ENCODE results near the gene RAPGEF5. TPM values are rescaled to one million over a fixed set of nuclear protein-coding genes. Genes with fewer than 3 reads are reported as not detected.

The RAPGEF5 gene
- total RNA-seq, 1 experiment from 2014 or later: 13.3 TPM

DNA sequence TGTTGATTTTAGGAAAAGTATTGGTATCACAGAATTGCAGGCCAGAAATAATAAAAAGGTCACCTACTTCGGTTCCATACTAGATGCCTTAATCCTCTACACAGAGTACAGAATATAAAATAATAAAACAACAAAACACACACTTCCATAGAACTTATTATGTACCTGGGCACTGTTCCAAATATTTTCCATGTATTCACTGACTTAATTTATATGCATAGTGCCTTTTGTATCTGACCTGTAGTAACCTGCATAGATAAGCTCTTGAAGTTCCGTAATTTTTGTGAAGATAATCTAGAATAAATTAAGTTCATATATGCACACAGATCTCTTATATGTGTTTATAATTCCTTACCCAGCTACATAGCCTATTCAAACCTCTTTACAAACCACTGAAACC, 78.3 kb downstream of the RAPGEF5 start:
- no peaks in the 10 kb centered on the region for H3K4me1 Mint-ChIP-seq
- no peak for TF ChIP-seq CTCF (conservative IDR thresholded peaks at IDR 0.05)

More for the DNA sequence above, 78.3 kb downstream of the RAPGEF5 start:
- Histone ChIP-seq H4K91ac (ENCODE audit: insufficient read length, low read depth, low read length) (no peak overlapping the region), H2BK12ac (ENCODE audit: insufficient read length, low read depth, low read length) (no peak overlapping the region), H2BK15ac (ENCODE audit: low read depth, low read length) (no peak overlapping the region), H3K27me3 (ENCODE audit: insufficient read depth, low read length) (no peaks in the 10 kb centered on the region), H3K23ac (ENCODE audit: insufficient read length, low read depth, low read length) (no peak overlapping the region), H3K56ac (ENCODE audit: insufficient read length, low read depth, low read length) (no peak overlapping the region), H3K79me1 (ENCODE audit: insufficient read depth, low read depth, low read length, poor library complexity, severe bottlenecking) (no peaks in the 10 kb centered on the region), H4K8ac (replicated peaks; ENCODE audit: insufficient read length, low read depth, low read length) (no peak overlapping the region), H3K79me2 (ENCODE audit: insufficient read depth, low read length) (no peaks in the 10 kb centered on the region; the same call in 1 of the 2 replicates), H2AFZ (ENCODE audit: low read length) (no peak overlapping the region), H2BK20ac (ENCODE audit: low read depth, low read length, poor library complexity, severe bottlenecking) (no peak overlapping the region), H3K9me3 (ENCODE audit: control insufficient read depth, low read depth, low read length) (no peaks in the 10 kb centered on the region), H3K4me2 (ENCODE audit: insufficient read depth, insufficient read length, low read length) (no peak overlapping the region), H3K9ac (ENCODE audit: extremely low read depth, insufficient read length, low read length) (no peak overlapping the region), H3K27ac (ENCODE audit: insufficient read length, low read depth, low read length) (no peak overlapping the region), H4K5ac (ENCODE audit: insufficient read length, low read depth, low read length) (no peak overlapping the region), H3K4ac (ENCODE audit: low read depth, low read length) (no peak overlapping the region), H3K23me2 (ENCODE audit: insufficient read length, low read depth, low read length, poor library complexity, severe bottlenecking) (no peaks in the 10 kb centered on the region), H3K4me1 (ENCODE audit: insufficient read depth, low read length) (no peaks in the 10 kb centered on the region), H2AK5ac (ENCODE audit: insufficient read length, low read length) (no peak overlapping the region), H3T11ph (ENCODE audit: low read length) (no peak overlapping the region), H4K20me1 (ENCODE audit: control insufficient read depth, insufficient read depth, insufficient read length) (no peaks in the 10 kb centered on the region), H3K14ac (ENCODE audit: insufficient read depth, low read length) (no peak overlapping the region), H2BK5ac (ENCODE audit: insufficient read length, low read length) (no peak overlapping the region), H3K18ac (ENCODE audit: insufficient read length, low read depth, low read length) (no peak overlapping the region), H2BK120ac (ENCODE audit: low read depth, low read length, poor library complexity, severe bottlenecking) (no peak overlapping the region)
- Mint-ChIP-seq H3K9me3 (no peaks in the 10 kb centered on the region), H3K36me3 (ENCODE audit: insufficient read depth in 1 of 3, low read depth in 3 of 3) (peaks cover 3 to 9% (median 8%) of the 10 kb centered on the region in 3 experiments), H3K27ac (no peak overlapping the region), H3K4me3 (no peak overlapping the region), H3K27me3 (ENCODE audit: low read depth) (no peaks in the 10 kb centered on the region)
- no peak for DNase-seq
- no CpG with 5 or more reads among the region's 2 CpGs for WGBS (ENCODE audit: extremely low coverage, insufficient read length, low lambda C conversion rate)

Measured in H9 (cell line).